Suprapubic skin (tissue), 3 donors: ENCODE measurements around the gene TMEM272.

Source experiments
- CTCF ChIP-seq, 2 donors: fragments of 200-600 bp in 1 of 2; fragments of 450-650 bp in 1 of 2; sonication (generic) in 1 of 2; IDR thresholded peaks; one replicate each; pipeline ENCODE4 v1.5.1; 2016 to 2019; ENCODE audit warnings: antibody characterized with exemption in 2 of 2, mild to moderate bottlenecking in 1 of 2, moderate library complexity in 1 of 2
- EP300 ChIP-seq: sonication (generic); formaldehyde crosslinking; IDR thresholded peaks from one replicate; pipeline ENCODE4 v1.6.1; 2017; ENCODE audit warnings: antibody characterized with exemption
- POLR2A ChIP-seq, 2 donors: fragments of 450-650 bp; IDR thresholded peaks; one replicate each; pipeline ENCODE4 v1.6.1; 2017; ENCODE audit warnings: antibody characterized with exemption in 2 of 2, mild to moderate bottlenecking in 2 of 2, moderate library complexity in 2 of 2

- TF ChIP-seq CTCF (IDR thresholded peaks at IDR 0.05) (no peak), POLR2A (IDR thresholded peaks at IDR 0.05) (no peak), EP300 (no peak)
Measured at GRCh38 chr13:51879133-51879532, 34.2 kb upstream of the TMEM272 start.
